A549 (cell line): ENCODE measurements around the gene SLC25A13.

ENCODE experiments used
- BHLHE40 ChIP-seq: IDR thresholded peaks from 2 replicates; pipeline ENCODE4 v1.6.1; 2012; ENCODE audit warnings: low read depth, low read length, inconsistent platforms
- CEBPB ChIP-seq, 2 experiments: fragments of >200 bp in 1 of 2; sonication (Bioruptor Twin) in 1 of 2; formaldehyde crosslinking in 1 of 2; IDR thresholded peaks; 2 replicates each; pipeline ENCODE4 v1.6.1; 2012 to 2016
- CHD2 ChIP-seq: fragments of 150-350 bp; IDR thresholded peaks from 2 replicates; pipeline ENCODE4 v1.6.1; 2014; ENCODE audit warnings: low read length; ENCODE audit not compliant: partially characterized antibody
- CTCF ChIP-seq: fragments of >200 bp; sonication (Bioruptor Twin); formaldehyde crosslinking; IDR thresholded peaks from 3 replicates; pipeline ENCODE4 v1.5.1; 2016
- ELK1 ChIP-seq: fragments of 150-350 bp; IDR thresholded peaks from 2 replicates; pipeline ENCODE4 v1.6.1; 2014; ENCODE audit warnings: low read depth, mild to moderate bottlenecking, low read length
- HMGXB4 ChIP-seq: fragments of 250-450 bp; sonication (Bioruptor Pico); IDR thresholded peaks from 2 replicates; pipeline ENCODE4 v1.5.0; 2021; ENCODE audit warnings: mild to moderate bottlenecking, moderate library complexity, borderline replicate concordance
- HOXA7 ChIP-seq: fragments of 250-450 bp; sonication (Bioruptor Pico); IDR thresholded peaks from 2 replicates; pipeline ENCODE4 v1.5.0; 2020; ENCODE audit warnings: mild to moderate bottlenecking, moderate library complexity
- JUN ChIP-seq, 2 experiments: fragments of >200 bp; sonication (Bioruptor Twin); formaldehyde crosslinking; IDR thresholded peaks; 2 replicates in 1 of 2; 3 replicates in 1 of 2; pipeline ENCODE4 v1.6.1; 2016 to 2017
- MAFK ChIP-seq: fragments of 450-650 bp; IDR thresholded peaks from 2 replicates; pipeline ENCODE4 v1.6.1; 2014; ENCODE audit not compliant: partially characterized antibody
- POLR2A ChIP-seq: IDR thresholded peaks from 2 replicates; pipeline ENCODE4 v1.6.1; 2012; ENCODE audit warnings: mild to moderate bottlenecking, low read length
- REST ChIP-seq: fragments of 200-600 bp; sonication (generic); IDR thresholded peaks from 2 replicates; pipeline ENCODE4 v1.6.1; 2016; ENCODE audit warnings: antibody characterized with exemption, mild to moderate bottlenecking, moderate library complexity
- RFX5 ChIP-seq: fragments of 450-650 bp; IDR thresholded peaks from 2 replicates; pipeline ENCODE4 v1.7.1; 2014; ENCODE audit warnings: antibody characterized with exemption, mild to moderate bottlenecking, moderate library complexity

GRCh38 chr7:96183163-96183670 is 138.7 kb downstream of the SLC25A13 start:
- TF ChIP-seq CTCF (no peak), BHLHE40 (no peak), ELK1 (no peak), RFX5 (no peak), MAFK (no peak), POLR2A (no peak), REST (no peak), CEBPB (IDR thresholded peaks at IDR 0.05) (no peak), JUN (IDR thresholded peaks at IDR 0.05) (no peak), HMGXB4 (CRISPR knock-in tag) (no peak), CHD2 (no peak), HOXA7 (CRISPR knock-in tag) (no peak)
